Stimulated activated CD8-positive, alpha-beta memory T cell treated with anti-CD3 and anti-CD28 coated beads, Interleukin-7, amount 100 ng/mL, for 4 hours (primary cell): ENCODE results near the gene PKIB.
"Not testable (repeated sequence)": the region's sequence is repeated elsewhere in the genome, so short reads cannot be mapped to it uniquely, and the experiment has no call there.

Experiments
- DNase-seq, 2 donors: peaks; one replicate each; pipeline ENCODE4 v3.0.0-alpha.2; 2020; ENCODE audit warnings: low read depth in 2 of 2

PKIB gene

GRCh38 chr6:122620902-122621301, 10.7 kb downstream of the PKIB start:
- DNase-seq, result no peak

GRCh38 chr6:122621638-122622037, 11.4 kb downstream of the PKIB start:
- no peak for DNase-seq

- no peak for DNase-seq
These were observed 12.3 kb downstream of the PKIB start for GRCh38 chr6:122622479-122622878.

- DNase-seq, result no peak
These were observed 13.1 kb downstream of the PKIB start for GRCh38 chr6:122623279-122623678.

- no peak for DNase-seq
These were observed 14.6 kb downstream of the PKIB start for GRCh38 chr6:122624853-122625252.

- DNase-seq, result no peak
These were observed 18.5 kb downstream of the PKIB start for GRCh38 chr6:122628714-122629113.

GRCh38 chr6:122631571-122632249, 21.5 kb downstream of the PKIB start:
- no peak for DNase-seq

GRCh38 chr6:122640366-122640765, 30.2 kb downstream of the PKIB start:
- no peak for DNase-seq

- no peak for DNase-seq
These were observed 31.6 kb downstream of the PKIB start for GRCh38 chr6:122641819-122642218.

GRCh38 chr6:122642604-122643003, 32.4 kb downstream of the PKIB start:
- DNase-seq, result not testable (repeated sequence)

GRCh38 chr6:122645256-122645655, 35.1 kb downstream of the PKIB start:
- DNase-seq, result no peak

- DNase-seq, result no peak
These were observed 37.6 kb downstream of the PKIB start for GRCh38 chr6:122647765-122648164.

- DNase-seq, result no peak
These were observed 38.5 kb downstream of the PKIB start for GRCh38 chr6:122648726-122649125.

GRCh38 chr6:122649701-122650100, 39.5 kb downstream of the PKIB start:
- no peak for DNase-seq

GRCh38 chr6:122650403-122650802, 40.2 kb downstream of the PKIB start:
- no peak for DNase-seq

- no peak for DNase-seq
These were observed 40.8 kb downstream of the PKIB start for GRCh38 chr6:122651031-122651430.

- no peak for DNase-seq
These were observed 41.4 kb downstream of the PKIB start for GRCh38 chr6:122651604-122652003.

GRCh38 chr6:122652431-122652830, 42.2 kb downstream of the PKIB start:
- no peak for DNase-seq

GRCh38 chr6:122653094-122653493, 42.9 kb downstream of the PKIB start:
- no peak for DNase-seq

GRCh38 chr6:122654012-122654411, 43.8 kb downstream of the PKIB start:
- DNase-seq, result no peak

- DNase-seq, result no peak
These were observed 47.4 kb downstream of the PKIB start for GRCh38 chr6:122657601-122658000.

- no peak for DNase-seq
These were observed 50.1 kb downstream of the PKIB start for GRCh38 chr6:122660296-122660695.

GRCh38 chr6:122663981-122664380, 53.8 kb downstream of the PKIB start:
- DNase-seq, result no peak

- DNase-seq, result no peak
These were observed 55.7 kb downstream of the PKIB start for GRCh38 chr6:122665929-122666328.
